HepG2 (cell line): ENCODE results near the gene EXOSC7. TPM values are rescaled to one million over a fixed set of nuclear protein-coding genes. Genes with fewer than 3 reads are reported as not detected.

Source experiments
- DRAP1 ChIP-seq: IDR thresholded peaks from 2 replicates; pipeline ENCODE4 v1.6.1; 2016; ENCODE audit warnings: missing genetic modification reagents, missing compliant biosample characterization
- FOXA1 ChIP-seq, 2 experiments: fragments of 450-650 bp in 1 of 2; sonication (generic) in 1 of 2; formaldehyde crosslinking in 1 of 2; IDR thresholded peaks; 2 replicates each; pipeline versions ENCODE4 v1.4.0 to v1.6.1; 2016 to 2020; ENCODE audit warnings: missing genetic modification reagents in 1 of 2
- GPBP1L1 ChIP-seq: sonication (generic); formaldehyde crosslinking; IDR thresholded peaks from 2 replicates; pipeline ENCODE4 v1.5.0; 2020; ENCODE audit warnings: mild to moderate bottlenecking, missing genetic modification reagents
- HOXA3 ChIP-seq: sonication (generic); formaldehyde crosslinking; IDR thresholded peaks from 2 replicates; pipeline ENCODE4 v1.5.0; 2020; ENCODE audit warnings: missing genetic modification reagents
- KAT8 ChIP-seq: IDR thresholded peaks from 2 replicates; pipeline ENCODE4 v1.6.1; 2016; ENCODE audit warnings: missing genetic modification reagents, missing compliant biosample characterization
- KDM2A ChIP-seq: sonication (generic); formaldehyde crosslinking; IDR thresholded peaks from 2 replicates; pipeline ENCODE4 v1.4.0; 2020; ENCODE audit warnings: low read depth, missing genetic modification reagents, borderline replicate concordance
- KDM4B ChIP-seq: sonication (generic); formaldehyde crosslinking; IDR thresholded peaks from 2 replicates; pipeline ENCODE4 v1.4.0; 2020; ENCODE audit warnings: missing genetic modification reagents
- MTA1 ChIP-seq: sonication (generic); formaldehyde crosslinking; IDR thresholded peaks from 2 replicates; pipeline ENCODE4 v1.4.0; 2020; ENCODE audit warnings: missing genetic modification reagents, mild to moderate bottlenecking, borderline replicate concordance
- MXD1 ChIP-seq: sonication (generic); formaldehyde crosslinking; IDR thresholded peaks from 2 replicates; pipeline ENCODE4 v1.4.0; 2020; ENCODE audit warnings: mild to moderate bottlenecking, missing genetic modification reagents
- MXI1 ChIP-seq: IDR thresholded peaks from 3 replicates; pipeline ENCODE4 v1.6.1; 2012; ENCODE audit warnings: low read depth, low read length, inconsistent platforms, borderline replicate concordance
- SP4 ChIP-seq: sonication (generic); formaldehyde crosslinking; IDR thresholded peaks from 2 replicates; pipeline ENCODE4 v1.8.1; 2023; ENCODE audit warnings: mild to moderate bottlenecking, missing genetic modification reagents
- SPEN ChIP-seq: sonication (generic); formaldehyde crosslinking; IDR thresholded peaks from 2 replicates; pipeline ENCODE4 v1.5.1; 2020; ENCODE audit warnings: low read depth, mild to moderate bottlenecking, missing genetic modification reagents
- THAP9 ChIP-seq: sonication (generic); formaldehyde crosslinking; IDR thresholded peaks from 2 replicates; pipeline ENCODE4; 2020; ENCODE audit warnings: missing genetic modification reagents, mild to moderate bottlenecking, borderline replicate concordance
- ZKSCAN8 ChIP-seq: IDR thresholded peaks from 2 replicates; pipeline ENCODE4 v1.6.1; 2016; ENCODE audit warnings: borderline replicate concordance, missing genetic modification reagents, missing compliant biosample characterization
- ZNF235 ChIP-seq: sonication (generic); formaldehyde crosslinking; IDR thresholded peaks from 2 replicates; pipeline ENCODE4 v1.8.1; 2023; ENCODE audit warnings: mild to moderate bottlenecking, missing genetic modification reagents, borderline replicate concordance
- ZNF256 ChIP-seq: sonication (generic); formaldehyde crosslinking; conservative IDR thresholded peaks from 2 replicates; pipeline ENCODE4 v1.4.0; 2020; ENCODE audit warnings: missing genetic modification reagents
- ZNF614 ChIP-seq: IDR thresholded peaks from 2 replicates; pipeline ENCODE4 v1.6.1; 2018; ENCODE audit warnings: missing biosample characterization, missing genetic modification reagents, inconsistent platforms, borderline replicate concordance
- ZNF770 ChIP-seq: sonication (generic); formaldehyde crosslinking; IDR thresholded peaks from 2 replicates; pipeline ENCODE4 v1.5.0; 2020; ENCODE audit warnings: mild to moderate bottlenecking, missing genetic modification reagents
- ZNF782 ChIP-seq: sonication (generic); formaldehyde crosslinking; IDR thresholded peaks from 2 replicates; pipeline ENCODE4 v1.4.0; 2020; ENCODE audit warnings: missing genetic modification reagents, mild to moderate bottlenecking, borderline replicate concordance
- ZNF816 ChIP-seq: sonication (generic); formaldehyde crosslinking; IDR thresholded peaks from 2 replicates; pipeline ENCODE4 v1.8.0; 2022; ENCODE audit warnings: missing genetic modification reagents, mild to moderate bottlenecking, borderline replicate concordance
- ZNF83 ChIP-seq: sonication (generic); formaldehyde crosslinking; IDR thresholded peaks from 2 replicates; pipeline ENCODE4 v1.4.0; 2020; ENCODE audit warnings: missing genetic modification reagents, mild to moderate bottlenecking, borderline replicate concordance
- polyA plus RNA-seq, 8 experiments: library from polyadenylated mRNA; depleted of rRNA in 3 of 8; stranded (reverse) in 7 of 8; unstranded in 1 of 8; fragments of >200 nt; fragmentation: Illumina TruSeq in 4 of 8; extraction: Trizol in 4 of 8; gene quantifications; 2 replicates each; pipeline versions ENCODE4 v1.2.1 to v1.2.3, GENCODE V29; 2011 to 2016; ENCODE audit warnings: low read depth in 4 of 8, missing spikeins in 1 of 8, mixed read lengths in 1 of 8; ENCODE audit not compliant: insufficient read depth in 1 of 8
- total RNA-seq, 5 experiments: library from RNA; depleted of rRNA; stranded (reverse); fragments of >200 nt; fragmentation: Illumina TruSeq; extraction: Trizol; gene quantifications; 2 replicates each; pipeline ENCODE4 v1.2.3, GENCODE V29; 2016; ENCODE audit warnings: low read depth in 1 of 5

Gene EXOSC7
- total and polyA plus RNA-seq, 2 of the 13 experiments (the other 11 are each of a cell fraction or from before 2014, with no cell fraction given), result 68.3 to 74.7 TPM

- TF ChIP-seq ZNF770 (0 out of 2 replicates have a peak, but pooled peaks have one; percentile 19), ZNF782 (CRISPR knock-in tag) (no peak), SPEN (CRISPR knock-in tag) (peak; percentile 72), ZNF614 (0 out of 2 replicates have a peak, but pooled peaks have one; percentile 34), ZKSCAN8 (CRISPR knock-in tag) (no peak), THAP9 (CRISPR knock-in tag) (peak; percentile 94; the same call in 1 of the 2 replicates), ZNF816 (CRISPR knock-in tag) (peak; percentile 51; the same call in 1 of the 2 replicates), ZNF83 (CRISPR knock-in tag) (no peak; the same call in 1 of the 2 replicates), MXD1 (CRISPR knock-in tag) (peak; percentile 13; the same call in 1 of the 2 replicates), KAT8 (CRISPR knock-in tag) (peak; percentile 79), MXI1 (peak; percentile 92; the same call in 2 of the 3 replicates), KDM2A (CRISPR knock-in tag) (peak; percentile 84), GPBP1L1 (no peak), HOXA3 (CRISPR knock-in tag) (peak; percentile 98), KDM4B (CRISPR knock-in tag) (peak; percentile 66; the same call in 1 of the 2 replicates), DRAP1 (CRISPR knock-in tag) (peak; percentile 52; the same call in 1 of the 2 replicates), ZNF256 (CRISPR knock-in tag) (no peak), ZNF235 (CRISPR knock-in tag) (peak; percentile 41; the same call in 1 of the 2 replicates), MTA1 (CRISPR knock-in tag) (no peak), SP4 (CRISPR knock-in tag) (peak; percentile 55; the same call in 1 of the 2 replicates), FOXA1 (IDR thresholded peaks at IDR 0.05) (no peak), FOXA1 (CRISPR knock-in tag; IDR thresholded peaks at IDR 0.05) (0 out of 2 replicates have a peak, but pooled peaks have one; percentile 25)
Measured at GRCh38 chr3:44976002-44976815, at the start of gene EXOSC7, which contains the start of gene ZDHHC3 (continued).
